ENCODE data around the gene EFCAB11. TPM values are rescaled to one million over a fixed set of nuclear protein-coding genes. Genes with fewer than 3 reads are reported as not detected.

EFCAB11 gene
- total RNA-seq, 1 donor from 2014 or later, result not detected

GRCh38 chr14:89855961-89856656 is 98.4 kb downstream of the EFCAB11 start:
- Histone ChIP-seq H3K27ac (peak overlapping the region in 1 of 2 donors; percentile 30), H3K4me1 (peaks cover 0 to 10% of the 10 kb centered on the region in 2 donors), H3K9me3 (no peaks in the 10 kb centered on the region), H3K4me3 (no peak overlapping the region), H3K36me3 (no peaks in the 10 kb centered on the region), H3K27me3 (no peaks in the 10 kb centered on the region)
- intact Hi-C loops (cut with DNase I), result loop anchor here (5.0 kb wide), 1 partner anchor 41 kb away; no protein-coding TSS in a partner anchor
- DNase-seq (ENCODE audit: low spot score in 2 of 2), result no peak
- TF ChIP-seq CTCF (IDR thresholded peaks at IDR 0.05), result no peak

GRCh38 chr14:89853936-89854693 is 100.4 kb downstream of the EFCAB11 start:
- peaks cover 0 to 10% of the 10 kb centered on the region in 2 donors for H3K4me1 ChIP-seq
- intact Hi-C loops (cut with DNase I), result no loop called here
- H3K27ac ChIP-seq, result no peak overlapping the region
- no peak for TF ChIP-seq CTCF (IDR thresholded peaks at IDR 0.05)
- H3K9me3 ChIP-seq, result no peaks in the 10 kb centered on the region
- H3K27me3 ChIP-seq, result no peaks in the 10 kb centered on the region
- no peaks in the 10 kb centered on the region for H3K36me3 ChIP-seq
- no peak for DNase-seq (ENCODE audit: low spot score in 2 of 2)
- H3K4me3 ChIP-seq, result no peak overlapping the region

- intact Hi-C loops (cut with DNase I), result no loop called here
- Histone ChIP-seq H3K4me1 (peaks cover 0 to 5% of the 10 kb centered on the region in 2 donors), H3K4me3 (no peak overlapping the region), H3K27ac (no peak overlapping the region), H3K27me3 (no peaks in the 10 kb centered on the region), H3K9me3 (no peaks in the 10 kb centered on the region), H3K36me3 (no peaks in the 10 kb centered on the region)
- TF ChIP-seq CTCF (IDR thresholded peaks at IDR 0.05), result no peak
- DNase-seq (ENCODE audit: low spot score in 2 of 2), result no peak
Observed at GRCh38 chr14:89851106-89851505, 103.4 kb downstream of the EFCAB11 start.

GRCh38 chr14:89849931-89850330 is 104.6 kb downstream of the EFCAB11 start:
- no peak for DNase-seq (ENCODE audit: low spot score in 2 of 2)
- intact Hi-C loops (cut with DNase I), result loop anchor here (5.0 to 10.0 kb wide), 6 partner anchors 62 to 823 kb away; partner anchors contain the start of gene FOXN3
- H3K9me3 ChIP-seq, result no peaks in the 10 kb centered on the region
- H3K27me3 ChIP-seq, result no peaks in the 10 kb centered on the region
- H3K4me1 ChIP-seq, result peaks cover 0 to 4% of the 10 kb centered on the region in 2 donors
- no peak for TF ChIP-seq CTCF (IDR thresholded peaks at IDR 0.05)
- H3K4me3 ChIP-seq, result no peak overlapping the region
- no peaks in the 10 kb centered on the region for H3K36me3 ChIP-seq
- no peak overlapping the region for H3K27ac ChIP-seq

GRCh38 chr14:89848165-89848564 is 106.4 kb downstream of the EFCAB11 start:
- TF ChIP-seq CTCF (IDR thresholded peaks at IDR 0.05), result peak; percentile 58 to 66 (median 61)
- no peaks in the 10 kb centered on the region for H3K36me3 ChIP-seq
- no peak overlapping the region for H3K4me3 ChIP-seq
- H3K4me1 ChIP-seq, result peaks cover 0 to 4% of the 10 kb centered on the region in 2 donors
- H3K9me3 ChIP-seq, result no peaks in the 10 kb centered on the region
- no peak overlapping the region for H3K27ac ChIP-seq
- intact Hi-C loops (cut with DNase I), result loop anchor here (5.0 to 10.0 kb wide), 6 partner anchors 64 to 821 kb away; partner anchors contain the start of gene FOXN3
- no peaks in the 10 kb centered on the region for H3K27me3 ChIP-seq
- no peak for DNase-seq (ENCODE audit: low spot score in 2 of 2)

All from ascending aorta (tissue), 2 donors.